ENCODE data around the gene ZFYVE28.

GRCh38 chr4:2241003-2241402, 177.4 kb downstream of the ZFYVE28 start:
- TF ChIP-seq FOXP2 (optimal IDR thresholded peaks at IDR 0.05; ENCODE audit: borderline replicate concordance, extremely low read depth, extremely low read length, insufficient read depth) = no peak
- TF ChIP-seq POLR2AphosphoS5 (IDR thresholded peaks at IDR 0.05; ENCODE audit: low read depth, low read length) = no peak
- TF ChIP-seq TAF1 (IDR thresholded peaks at IDR 0.05; ENCODE audit: borderline replicate concordance, insufficient read depth, low read length) = no peak
- TF ChIP-seq SIN3A (IDR thresholded peaks at IDR 0.05; ENCODE audit: borderline replicate concordance, insufficient read depth, low read length) = no peak
